NCI-H2029 treated with DMSO at 0.1 percent for 48 hours (cell line): Measurements from ENCODE around the gene SLC25A51.
"Not testable (repeated sequence)": the region's sequence is repeated elsewhere in the genome, so short reads cannot be mapped to it uniquely, and the experiment has no call there.

ENCODE experiments used
- DNase-seq: peaks from one replicate; lab custom pipeline; 2025; lab: John Stamatoyannopoulos, UW

The SLC25A51 gene

GRCh38 chr9:37919956-37920335 is 16.0 kb upstream of the SLC25A51 start:
- no peak for DNase-seq

GRCh38 chr9:37919246-37919955 is 15.5 kb upstream of the SLC25A51 start:
- DNase-seq: no peak

GRCh38 chr9:37918665-37919170 is 14.8 kb upstream of the SLC25A51 start:
- DNase-seq: no peak

- DNase-seq: no peak
Measured at GRCh38 chr9:37917801-37918664, 14.1 kb upstream of the SLC25A51 start.

GRCh38 chr9:37917313-37917731 is 13.4 kb upstream of the SLC25A51 start:
- no peak for DNase-seq

- DNase-seq: no peak
Measured at GRCh38 chr9:37916471-37917312, 12.8 kb upstream of the SLC25A51 start.

GRCh38 chr9:37915911-37916470 is 12.1 kb upstream of the SLC25A51 start:
- no peak for DNase-seq

- DNase-seq: no peak
Measured at GRCh38 chr9:37914701-37915358, 10.9 kb upstream of the SLC25A51 start.

GRCh38 chr9:37914154-37914551 is 10.2 kb upstream of the SLC25A51 start:
- DNase-seq: no peak

- peak; percentile 77 for DNase-seq
Measured at GRCh38 chr9:37913480-37914153, 9.7 kb upstream of the SLC25A51 start.

GRCh38 chr9:37911271-37911681 is 7.3 kb upstream of the SLC25A51 start:
- no peak for DNase-seq

- DNase-seq: no peak
Measured at GRCh38 chr9:37910271-37910670, 6.3 kb upstream of the SLC25A51 start.

- DNase-seq: not testable (repeated sequence)
Measured at GRCh38 chr9:37909836-37910235, 5.9 kb upstream of the SLC25A51 start.

GRCh38 chr9:37909326-37909725 is 5.4 kb upstream of the SLC25A51 start:
- no peak for DNase-seq

GRCh38 chr9:37908698-37909186 is 4.8 kb upstream of the SLC25A51 start:
- no peak for DNase-seq

- no peak for DNase-seq
Measured at GRCh38 chr9:37908283-37908682, 4.4 kb upstream of the SLC25A51 start.

- DNase-seq: no peak
Measured at GRCh38 chr9:37906312-37907239, 2.6 kb upstream of the SLC25A51 start.

- DNase-seq: no peak
Measured at GRCh38 chr9:37905776-37906175, 1.8 kb upstream of the SLC25A51 start.

GRCh38 chr9:37905131-37905505 is 1.2 kb upstream of the SLC25A51 start:
- no peak for DNase-seq
